Aorta (tissue), 5 donors: ENCODE data around the gene PLK2. TPM values are rescaled to one million over a fixed set of nuclear protein-coding genes. Genes with fewer than 3 reads are reported as not detected.

Experiments used
- ATAC-seq: fragments of 200-7000 bp; cut with Tn5 transposase; one replicate; pipeline ENCODE4 v1.9.1; 2022; ENCODE audit warnings: moderate library complexity; ENCODE audit not compliant: low FRiP score
- DNase-seq, 2 donors: peaks; one replicate each; pipeline ENCODE4 v3.0.0-alpha.2; 2020
- H3K27ac ChIP-seq, 2 donors: one replicate each; pipeline ENCODE4 v1.5.1; 2013; ENCODE audit warnings: low read length in 2 of 2, mild to moderate bottlenecking in 2 of 2, moderate library complexity in 2 of 2, control low read depth in 1 of 2, inconsistent platforms in 1 of 2, low read depth in 1 of 2
- H3K27me3 ChIP-seq, 2 donors: one replicate each; pipeline ENCODE4 v1.6.1; 2013; ENCODE audit warnings: control low read depth in 1 of 2, low read length in 1 of 2, mild to moderate bottlenecking in 1 of 2, moderate library complexity in 1 of 2; ENCODE audit not compliant: insufficient read depth in 2 of 2, control insufficient read depth in 1 of 2
- H3K36me3 ChIP-seq, 2 donors: one replicate each; pipeline ENCODE4 v1.6.1; 2013; ENCODE audit warnings: control low read depth in 1 of 2, low read length in 1 of 2, mild to moderate bottlenecking in 1 of 2; ENCODE audit not compliant: insufficient read depth in 2 of 2, control insufficient read depth in 1 of 2
- H3K4me1 ChIP-seq, 2 donors: one replicate each; pipeline ENCODE4 v1.6.1; 2013; ENCODE audit warnings: low read length in 2 of 2, control low read depth in 1 of 2, mild to moderate bottlenecking in 1 of 2, moderate library complexity in 1 of 2; ENCODE audit not compliant: insufficient read depth in 2 of 2, control insufficient read depth in 1 of 2
- H3K4me3 ChIP-seq, 2 donors: one replicate each; pipeline ENCODE4 v1.5.1; 2013; ENCODE audit warnings: low read length in 2 of 2, control low read depth in 1 of 2, mild to moderate bottlenecking in 1 of 2
- H3K9me3 ChIP-seq: one replicate; pipeline ENCODE4 v1.6.1; 2013; ENCODE audit warnings: mild to moderate bottlenecking, low read length; ENCODE audit not compliant: control insufficient read depth
- WGBS, 2 donors: extraction: QIAGEN DNeasy Blood & Tissue Kit; methylation state at CpG; one replicate each; pipeline ENCODE4 v1.1.7; 2013; 5-methylcytosine and 5-hydroxymethylcytosine counted together
- intact Hi-C, 2 donors: fragments of 100-400 bp; cut with DNase I; formaldehyde crosslinking; loops; one replicate each; pipeline versions ENCODE4 v1.14.2 to v1.15.0; 2022
- polyA plus RNA-seq, 2 donors: library from polyadenylated mRNA; stranded (reverse); fragments of 200-250 nt; gene quantifications; one replicate each; pipeline ENCODE4 v1.2.3, GENCODE V29; 2013
- total RNA-seq, 2 donors: library from RNA; stranded (reverse); fragmentation: NEBNext Ultra II Directional; extraction: Animal tissue kit (Norgen Biotek cat#: 25700); gene quantifications; one replicate each; pipeline ENCODE4 v1.2.1, GENCODE V29; 2021
- donor health status: healthy with polysubstance abuse.
- donor health status: Bipolar disorder and iron deficiency.
- donor health status: DM: no; HTN: no; CAD: no.
- donor health status: DM: no; HTN: no; CAD: no.
- donor health status: DM: yes; HTN: yes; CAD: no.

The PLK2 gene
- total and polyA plus RNA-seq, 4 donors = 24.0 to 64.6 (median 35.5) TPM

- H3K36me3 ChIP-seq = no peaks in the 10 kb centered on the region
- DNase-seq (no peak), ATAC-seq (no peak)
- H3K27ac ChIP-seq = no peak overlapping the region
- H3K27me3 ChIP-seq = no peaks in the 10 kb centered on the region
- intact Hi-C loops = loop anchor here (2.0 to 5.0 kb wide), 2 partner anchors 352 to 353 kb away; no protein-coding TSS in a partner anchor
- no peaks in the 10 kb centered on the region for H3K4me1 ChIP-seq
- no peaks in the 10 kb centered on the region for H3K9me3 ChIP-seq
- 88 to 96% methylated on average over 3 of the region's 3 CpGs for WGBS, 2 donors
- H3K4me3 ChIP-seq = no peak overlapping the region
These were observed 39.3 kb upstream of the PLK2 start for GRCh38 chr5:58499231-58499630.

- 6 to 7% methylated on average over 2 of the region's 2 CpGs for WGBS, 2 donors
- no peak for ATAC-seq
- no peaks in the 10 kb centered on the region for H3K4me1 ChIP-seq
- intact Hi-C loops = loop anchor here (2.0 to 5.0 kb wide), 2 partner anchors 352 to 354 kb away; no protein-coding TSS in a partner anchor
- H3K36me3 ChIP-seq = no peaks in the 10 kb centered on the region
- H3K27ac ChIP-seq = no peak overlapping the region
- DNase-seq = no peak
- H3K9me3 ChIP-seq = no peaks in the 10 kb centered on the region
- no peak overlapping the region for H3K4me3 ChIP-seq
- H3K27me3 ChIP-seq = no peaks in the 10 kb centered on the region
These were observed 38.6 kb upstream of the PLK2 start for GRCh38 chr5:58498340-58498942.

- Histone ChIP-seq H3K4me1 (no peaks in the 10 kb centered on the region), H3K9me3 (no peaks in the 10 kb centered on the region), H3K27ac (no peak overlapping the region), H3K27me3 (no peaks in the 10 kb centered on the region), H3K36me3 (no peaks in the 10 kb centered on the region), H3K4me3 (no peak overlapping the region)
- intact Hi-C loops = loop anchor here (2.0 to 5.0 kb wide), 2 partner anchors 353 to 354 kb away; no protein-coding TSS in a partner anchor
- DNase-seq (no peak), ATAC-seq (no peak)
These were observed 38.0 kb upstream of the PLK2 start for GRCh38 chr5:58497921-58498320.

GRCh38 chr5:58497386-58497785, 37.5 kb upstream of the PLK2 start:
- H3K36me3 ChIP-seq = no peaks in the 10 kb centered on the region
- no peak overlapping the region for H3K27ac ChIP-seq
- H3K27me3 ChIP-seq = no peaks in the 10 kb centered on the region
- no peak for ATAC-seq
- no peak overlapping the region for H3K4me3 ChIP-seq
- intact Hi-C loops = loop anchor here in 1 of 2 donors (5.0 kb wide), 1 partner anchor 355 kb away; no protein-coding TSS in a partner anchor
- no peak for DNase-seq
- 88 to 92% methylated on average over 5 of the region's 5 CpGs for WGBS, 2 donors
- H3K9me3 ChIP-seq = no peaks in the 10 kb centered on the region
- H3K4me1 ChIP-seq = no peaks in the 10 kb centered on the region

GRCh38 chr5:58496488-58496887, 36.6 kb upstream of the PLK2 start:
- Histone ChIP-seq H3K4me1 (no peaks in the 10 kb centered on the region), H3K4me3 (no peak overlapping the region), H3K36me3 (no peaks in the 10 kb centered on the region), H3K27me3 (no peaks in the 10 kb centered on the region), H3K9me3 (no peaks in the 10 kb centered on the region), H3K27ac (no peak overlapping the region)
- ATAC-seq (no peak), DNase-seq (no peak)
- intact Hi-C loops = loop anchor here in 1 of 2 donors (5.0 kb wide), 1 partner anchor 356 kb away; no protein-coding TSS in a partner anchor
- WGBS, 2 donors = 70 to 72% methylated on average over 3 of the region's 3 CpGs

GRCh38 chr5:58493141-58493540, 33.3 kb upstream of the PLK2 start:
- DNase-seq (no peak), ATAC-seq (no peak)
- no peak overlapping the region for H3K4me3 ChIP-seq
- no peaks in the 10 kb centered on the region for H3K4me1 ChIP-seq
- no peaks in the 10 kb centered on the region for H3K36me3 ChIP-seq
- intact Hi-C loops = no loop called here
- H3K9me3 ChIP-seq = no peaks in the 10 kb centered on the region
- no peak overlapping the region for H3K27ac ChIP-seq
- no peaks in the 10 kb centered on the region for H3K27me3 ChIP-seq

GRCh38 chr5:58491216-58491892, 31.5 kb upstream of the PLK2 start, which contains the start of gene GAPT:
Gene GAPT, plus strand, starts transcription at chr5:58491435. Its CDS starts 3,102 bp downstream, at chr5:58494537.
- Histone ChIP-seq H3K4me3 (no peak within 1 kb of the TSS), H3K27ac (no peak within 1 kb of the TSS), H3K9me3 (no peaks in the 10 kb centered on the region), H3K27me3 (no peaks in the 10 kb centered on the region), H3K4me1 (no peaks in the 10 kb centered on the region), H3K36me3 (no peaks in the 10 kb centered on the region)
- ATAC-seq (no peak), DNase-seq (no peak)
- 78 to 80% methylated on average over 6 of the region's 6 CpGs for WGBS, 2 donors
- intact Hi-C loops = no loop called here

- no peaks in the 10 kb centered on the region for H3K4me1 ChIP-seq
These were observed 30.6 kb upstream of the PLK2 start for GRCh38 chr5:58490402-58491050.

More at GRCh38 chr5:58490402-58491050, 30.6 kb upstream of the PLK2 start:
- Histone ChIP-seq H3K36me3 (no peaks in the 10 kb centered on the region), H3K27me3 (no peaks in the 10 kb centered on the region), H3K9me3 (no peaks in the 10 kb centered on the region), H3K4me3 (no peak overlapping the region), H3K27ac (no peak overlapping the region)
- 74 to 75% methylated on average over 4 of the region's 4 CpGs for WGBS, 2 donors
- intact Hi-C loops = no loop called here
- no peak for DNase-seq
- no peak for ATAC-seq
